Mesothelial cell of epicardium (in vitro differentiated cells): ENCODE data around the gene CRHR1. TPM values are rescaled to one million over a fixed set of nuclear protein-coding genes. Genes with fewer than 3 reads are reported as not detected.

Experiments used
- DNase-seq, 2 experiments: peaks; one replicate each; pipeline ENCODE4 v3.0.0; 2021; ENCODE audit warnings: low spot score in 2 of 2; ENCODE audit not compliant: unreplicated experiment in 2 of 2
- H3K27ac Mint-ChIP-seq: 2 replicates; pipeline ENCODE4 v1.8.0; 2021; ENCODE audit warnings: mixed read lengths
- H3K27me3 Mint-ChIP-seq: 2 replicates; pipeline ENCODE4 v1.8.0; 2021; ENCODE audit warnings: low read depth, mixed read lengths
- H3K36me3 Mint-ChIP-seq: 2 replicates; pipeline ENCODE4 v1.8.0; 2021; ENCODE audit warnings: mixed read lengths
- H3K4me1 Mint-ChIP-seq: 2 replicates; pipeline ENCODE4 v1.8.0; 2021; ENCODE audit warnings: mixed read lengths
- H3K4me3 Mint-ChIP-seq: 2 replicates; pipeline ENCODE4 v1.8.0; 2021; ENCODE audit warnings: mild to moderate bottlenecking, moderate library complexity, mixed read lengths
- H3K9me3 Mint-ChIP-seq: 2 replicates; pipeline ENCODE4 v1.8.0; 2021; ENCODE audit warnings: mixed read lengths
- total RNA-seq: library from RNA; stranded (reverse); gene quantifications from 3 replicates; pipeline ENCODE4 v1.2.1, GENCODE V29; 2021
- TF ChIP-seq, protein P1 (sequence below): fragments of 200-600 bp; sonication (generic); IDR thresholded peaks from one replicate; pipeline ENCODE4 v1.5.0; 2021; ENCODE audit warnings: antibody characterized with exemption; ENCODE audit not compliant: unreplicated experiment

Gene CRHR1
- total RNA-seq, 1 donor from 2014 or later: 0.36 TPM

DNA sequence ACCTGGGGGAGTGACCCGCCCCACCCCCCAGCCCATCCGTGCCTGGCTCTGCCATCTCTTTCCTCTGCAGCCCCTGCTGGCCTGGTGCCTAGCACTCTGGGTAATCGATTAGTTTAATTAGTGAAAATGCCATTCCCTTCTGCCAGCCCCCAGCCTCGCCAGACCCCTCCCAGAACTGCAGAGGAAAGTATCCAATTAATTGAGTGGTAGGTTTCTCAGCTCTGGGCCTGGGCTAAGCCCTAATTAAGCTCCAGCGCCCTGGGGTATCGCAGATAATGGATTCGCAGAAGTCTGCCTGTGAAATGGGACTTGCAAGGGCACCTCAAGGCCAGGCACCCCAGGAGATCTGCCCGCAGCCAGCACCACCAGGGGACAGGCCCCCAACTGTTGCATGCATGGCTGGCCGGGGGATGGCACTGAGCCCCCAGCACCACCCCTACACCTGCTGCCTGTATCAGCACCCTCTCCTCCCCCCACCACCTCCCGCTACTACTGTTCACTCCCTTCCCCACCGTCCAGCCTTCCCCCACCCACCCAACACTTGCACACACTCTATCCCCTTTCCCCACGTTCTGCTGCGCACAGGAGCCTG, 40.9 kb downstream of the CRHR1 start:
- H3K9me3 Mint-ChIP-seq: no peaks in the 10 kb centered on the region
- peaks cover 38% of the 10 kb centered on the region for H3K27me3 Mint-ChIP-seq
- DNase-seq: no peak
- no peak overlapping the region for H3K27ac Mint-ChIP-seq
- H3K4me1 Mint-ChIP-seq: no peaks in the 10 kb centered on the region
- TF ChIP-seq, protein P1, sequence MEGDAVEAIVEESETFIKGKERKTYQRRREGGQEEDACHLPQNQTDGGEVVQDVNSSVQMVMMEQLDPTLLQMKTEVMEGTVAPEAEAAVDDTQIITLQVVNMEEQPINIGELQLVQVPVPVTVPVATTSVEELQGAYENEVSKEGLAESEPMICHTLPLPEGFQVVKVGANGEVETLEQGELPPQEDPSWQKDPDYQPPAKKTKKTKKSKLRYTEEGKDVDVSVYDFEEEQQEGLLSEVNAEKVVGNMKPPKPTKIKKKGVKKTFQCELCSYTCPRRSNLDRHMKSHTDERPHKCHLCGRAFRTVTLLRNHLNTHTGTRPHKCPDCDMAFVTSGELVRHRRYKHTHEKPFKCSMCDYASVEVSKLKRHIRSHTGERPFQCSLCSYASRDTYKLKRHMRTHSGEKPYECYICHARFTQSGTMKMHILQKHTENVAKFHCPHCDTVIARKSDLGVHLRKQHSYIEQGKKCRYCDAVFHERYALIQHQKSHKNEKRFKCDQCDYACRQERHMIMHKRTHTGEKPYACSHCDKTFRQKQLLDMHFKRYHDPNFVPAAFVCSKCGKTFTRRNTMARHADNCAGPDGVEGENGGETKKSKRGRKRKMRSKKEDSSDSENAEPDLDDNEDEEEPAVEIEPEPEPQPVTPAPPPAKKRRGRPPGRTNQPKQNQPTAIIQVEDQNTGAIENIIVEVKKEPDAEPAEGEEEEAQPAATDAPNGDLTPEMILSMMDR: no peak
- no peaks in the 10 kb centered on the region for H3K36me3 Mint-ChIP-seq
- H3K4me3 Mint-ChIP-seq: no peak overlapping the region

DNA sequence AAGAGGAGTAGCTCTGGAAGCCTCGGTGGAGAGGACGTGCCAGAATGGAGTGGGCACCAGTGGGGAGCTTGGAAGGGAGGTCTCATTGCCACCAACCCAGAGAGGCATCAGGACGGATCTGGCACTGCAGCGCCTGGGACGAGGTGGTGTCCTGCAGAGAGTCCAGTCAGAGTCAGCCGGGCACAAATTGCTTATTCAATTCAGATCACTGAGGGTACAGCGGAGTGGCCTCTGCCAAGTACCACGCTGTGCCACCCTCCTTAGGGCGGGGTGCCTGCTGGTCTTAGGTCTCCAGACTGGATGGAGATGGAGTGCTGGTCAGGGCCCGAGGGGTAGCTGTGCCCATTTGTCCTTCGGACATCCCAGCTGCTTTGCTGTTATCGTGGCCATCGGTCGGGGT, 41.7 kb downstream of the CRHR1 start:
- no peak overlapping the region for H3K4me3 Mint-ChIP-seq
- DNase-seq: no peak

DNA sequence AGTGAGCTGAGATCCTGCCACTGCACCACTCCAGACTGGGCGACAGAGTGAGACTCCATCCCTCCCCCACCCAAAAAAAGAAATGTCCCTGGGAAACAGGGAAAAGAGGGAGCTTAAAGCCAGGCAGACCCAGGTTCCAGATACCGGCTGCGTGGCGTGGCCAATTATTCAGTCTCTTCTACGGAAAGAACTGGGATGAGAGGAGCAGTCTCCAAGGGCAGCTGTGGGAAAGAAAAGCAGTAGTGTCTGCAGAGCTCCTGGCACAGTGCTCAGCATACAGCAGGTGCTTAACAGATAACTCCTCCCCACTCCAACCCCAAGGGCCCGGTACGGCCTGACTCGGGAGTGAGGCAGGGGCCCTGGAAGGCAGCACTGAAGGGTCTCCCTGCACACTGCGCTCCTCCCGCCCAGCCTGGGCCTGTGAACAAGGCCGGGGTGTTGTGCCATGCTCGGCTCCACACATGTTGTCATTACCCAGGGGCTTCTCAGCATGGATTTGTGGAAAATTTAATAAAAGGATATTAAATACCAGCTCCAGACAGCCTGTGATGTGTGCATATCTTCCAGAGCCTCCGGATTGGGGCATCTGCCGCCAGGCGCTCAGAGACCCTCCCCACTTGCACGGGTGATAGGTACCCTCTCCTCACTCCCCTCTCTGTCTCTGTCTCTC, 42.9 kb downstream of the CRHR1 start:
- TF ChIP-seq, protein P1: no peak
- H3K4me3 Mint-ChIP-seq: no peak overlapping the region
- peaks cover 32% of the 10 kb centered on the region for H3K27me3 Mint-ChIP-seq
- no peaks in the 10 kb centered on the region for H3K4me1 Mint-ChIP-seq
- DNase-seq: no peak
- H3K27ac Mint-ChIP-seq: no peak overlapping the region
- H3K9me3 Mint-ChIP-seq: no peaks in the 10 kb centered on the region
- H3K36me3 Mint-ChIP-seq: no peaks in the 10 kb centered on the region

More for the DNA sequence above, 41.7 kb downstream of the CRHR1 start:
- H3K4me1 Mint-ChIP-seq: no peaks in the 10 kb centered on the region
- no peaks in the 10 kb centered on the region for H3K9me3 Mint-ChIP-seq
- H3K36me3 Mint-ChIP-seq: no peaks in the 10 kb centered on the region
- TF ChIP-seq, protein P1: no peak
- peaks cover 37% of the 10 kb centered on the region for H3K27me3 Mint-ChIP-seq
- H3K27ac Mint-ChIP-seq: no peak overlapping the region

DNA sequence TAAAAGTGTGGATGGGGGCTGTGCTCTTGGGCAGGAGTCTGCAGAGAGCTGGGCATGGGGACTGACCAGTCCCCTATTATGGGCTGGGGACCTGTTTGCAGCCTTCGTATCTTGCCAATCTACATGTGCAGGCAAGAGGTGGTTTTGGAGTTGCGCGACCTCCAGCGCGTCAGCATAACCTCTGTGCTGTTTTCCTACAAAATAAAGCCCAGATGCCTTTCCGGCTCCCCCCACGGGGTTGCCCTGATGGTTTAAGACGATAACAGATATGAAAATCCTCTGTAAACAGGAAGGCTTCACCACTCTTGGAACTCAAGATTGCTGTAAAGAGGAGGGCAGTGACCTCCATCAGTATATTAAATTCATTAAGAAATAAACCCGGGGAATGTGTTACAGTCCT, 44.1 kb downstream of the CRHR1 start:
- no peak overlapping the region for H3K27ac Mint-ChIP-seq
- H3K4me3 Mint-ChIP-seq: no peak overlapping the region
- H3K36me3 Mint-ChIP-seq: no peaks in the 10 kb centered on the region
- H3K9me3 Mint-ChIP-seq: no peaks in the 10 kb centered on the region
- TF ChIP-seq, protein P1: no peak
- DNase-seq: no peak
- H3K27me3 Mint-ChIP-seq: peaks cover 25% of the 10 kb centered on the region
- no peaks in the 10 kb centered on the region for H3K4me1 Mint-ChIP-seq

DNA sequence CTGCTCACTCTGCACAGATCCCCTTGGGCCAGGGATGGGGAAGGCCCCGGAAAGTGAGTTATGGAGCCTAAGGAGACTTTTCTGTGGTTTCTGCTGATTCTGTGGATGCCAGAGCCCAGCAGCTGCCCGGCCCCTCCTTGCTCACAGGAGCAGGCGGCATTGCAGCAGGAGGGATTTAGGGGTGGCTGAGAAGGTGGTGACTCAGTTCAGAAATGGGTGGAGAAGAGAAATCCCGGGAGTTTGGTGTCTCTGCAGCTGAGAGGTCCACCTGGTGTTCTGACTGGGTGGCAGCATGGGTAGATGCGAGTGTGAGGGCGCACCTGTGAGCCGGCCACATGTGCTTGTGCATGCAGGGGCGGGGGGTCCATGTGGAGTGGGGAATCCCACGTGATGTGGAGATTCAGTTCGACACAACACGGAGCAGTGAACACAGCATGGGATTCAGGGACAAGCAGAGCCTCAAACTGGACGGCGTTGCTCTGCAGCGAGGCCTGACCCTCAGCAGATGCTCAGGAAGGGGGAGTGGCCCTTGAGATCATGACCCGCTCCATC, 44.5 kb downstream of the CRHR1 start:
- TF ChIP-seq, protein P1: no peak
- no peak overlapping the region for H3K27ac Mint-ChIP-seq
- no peak for DNase-seq
- peaks cover 25% of the 10 kb centered on the region for H3K27me3 Mint-ChIP-seq
- peaks cover under 1% of the 10 kb centered on the region for H3K4me1 Mint-ChIP-seq
- H3K36me3 Mint-ChIP-seq: no peaks in the 10 kb centered on the region
- H3K9me3 Mint-ChIP-seq: no peaks in the 10 kb centered on the region
- H3K4me3 Mint-ChIP-seq: no peak overlapping the region
